Measurements from ENCODE around the gene SLAIN2. TPM values are rescaled to one million over a fixed set of nuclear protein-coding genes. Genes with fewer than 3 reads are reported as not detected.

Gene SLAIN2
- total RNA-seq, 1 experiment from 2014 or later = 35.8 TPM

DNA sequence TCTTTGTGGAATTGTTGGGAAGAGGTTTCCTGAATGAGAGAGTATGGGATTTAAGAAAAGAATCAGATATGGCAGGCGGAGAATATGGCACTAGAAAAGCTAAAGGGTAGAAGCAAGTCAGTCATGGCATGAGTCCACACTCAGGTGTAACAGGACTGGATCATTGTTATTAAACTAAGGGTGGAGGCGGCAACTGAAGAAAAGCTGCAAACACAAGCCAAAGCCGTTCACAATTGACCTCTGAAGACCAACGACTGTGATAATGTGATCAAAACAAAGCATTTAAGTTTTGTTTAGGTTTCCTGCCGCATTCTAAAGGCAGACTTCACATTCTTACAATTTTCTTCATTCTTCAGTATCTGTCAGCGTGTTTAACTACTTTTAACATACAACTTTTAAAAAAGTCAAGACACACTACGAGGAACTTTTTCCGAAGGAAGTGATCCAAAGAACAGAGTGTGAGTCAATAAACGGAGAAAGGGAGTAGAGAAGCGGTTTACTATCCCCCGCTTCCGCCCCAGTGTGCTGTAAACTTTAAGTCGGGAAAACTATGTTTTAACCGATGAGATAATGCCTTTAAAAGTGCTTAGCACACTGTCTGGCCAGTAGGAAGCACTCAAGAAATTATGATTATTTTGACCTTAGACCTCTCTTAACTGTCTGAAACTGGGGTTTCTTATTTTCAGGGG lies 909 bp upstream of the SLAIN2 start:
- DNase-seq (ENCODE audit: low spot score) (no peak), ATAC-seq (no peak)
- POLR2A ChIA-PET = interaction anchor here (0.6 to 1.2 kb wide), 2 partner anchors 16 to 21 kb away, joined by 3 to 4 read pairs; no protein-coding TSS in a partner anchor

GRCh38 chr4:48341776-48342605 lies 662 bp downstream of the SLAIN2 start:
- ChIA-PET CTCF (interaction anchor here (0.6 to 1.5 kb wide), 9 partner anchors 9 to 457 kb away, joined by 3 to 4 read pairs (median 3); no protein-coding TSS in a partner anchor), POLR2A (interaction anchor here (0.6 to 1.4 kb wide), 7 partner anchors 15 to 258 kb away, joined by 3 to 5 read pairs (median 3); partner anchors contain the start of gene ZAR1)
- H3K36me3 Mint-ChIP-seq = no peaks in the 10 kb centered on the region
- TF ChIP-seq ZNF121 (CRISPR knock-in tag; IDR thresholded peaks at IDR 0.05) = peak; percentile 96
- no peak for TF ChIP-seq ETV6 (CRISPR knock-in tag; IDR thresholded peaks at IDR 0.05)
- TF ChIP-seq, protein P1, sequence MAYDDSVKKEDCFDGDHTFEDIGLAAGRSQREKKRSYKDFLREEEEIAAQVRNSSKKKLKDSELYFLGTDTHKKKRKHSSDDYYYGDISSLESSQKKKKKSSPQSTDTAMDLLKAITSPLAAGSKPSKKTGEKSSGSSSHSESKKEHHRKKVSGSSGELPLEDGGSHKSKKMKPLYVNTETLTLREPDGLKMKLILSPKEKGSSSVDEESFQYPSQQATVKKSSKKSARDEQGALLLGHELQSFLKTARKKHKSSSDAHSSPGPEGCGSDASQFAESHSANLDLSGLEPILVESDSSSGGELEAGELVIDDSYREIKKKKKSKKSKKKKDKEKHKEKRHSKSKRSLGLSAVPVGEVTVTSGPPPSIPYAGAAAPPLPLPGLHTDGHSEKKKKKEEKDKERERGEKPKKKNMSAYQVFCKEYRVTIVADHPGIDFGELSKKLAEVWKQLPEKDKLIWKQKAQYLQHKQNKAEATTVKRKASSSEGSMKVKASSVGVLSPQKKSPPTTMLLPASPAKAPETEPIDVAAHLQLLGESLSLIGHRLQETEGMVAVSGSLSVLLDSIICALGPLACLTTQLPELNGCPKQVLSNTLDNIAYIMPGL (CRISPR knock-in tag; IDR thresholded peaks at IDR 0.05) = peak; percentile 83
- TF ChIP-seq ZNF671 (CRISPR knock-in tag; IDR thresholded peaks at IDR 0.05) = no peak
- peak; percentile 59; the same call in 1 of the 2 replicates for TF ChIP-seq E2F4 (CRISPR knock-in tag; IDR thresholded peaks at IDR 0.05; ENCODE audit: borderline replicate concordance, low read depth)
- 0 out of 2 replicates have a peak, but pooled peaks have one; percentile 19 for TF ChIP-seq TP53 (CRISPR knock-in tag; IDR thresholded peaks at IDR 0.05)
- TF ChIP-seq FOXP1 (CRISPR knock-in tag; IDR thresholded peaks at IDR 0.05; ENCODE audit: borderline replicate concordance) = no peak
- 0 out of 2 replicates have a peak, but pooled peaks have one; percentile 59 for TF ChIP-seq E2F5 (CRISPR knock-in tag; IDR thresholded peaks at IDR 0.05)
- peak; percentile 2; the same call in 1 of the 2 replicates for TF ChIP-seq USF1 (CRISPR knock-in tag; IDR thresholded peaks at IDR 0.05)
- TF ChIP-seq FOXP4 (CRISPR knock-in tag; IDR thresholded peaks at IDR 0.05) = peak; percentile 52
- TF ChIP-seq JUN (CRISPR knock-in tag; IDR thresholded peaks at IDR 0.05) = 0 out of 2 replicates have a peak, but pooled peaks have one; percentile 7
- no peak for TF ChIP-seq ZNF281 (CRISPR knock-in tag; IDR thresholded peaks at IDR 0.05)
- DNase-seq (ENCODE audit: low spot score) = peak; percentile 72
- ATAC-seq = peak; percentile 13
- H3K27ac Mint-ChIP-seq = peak overlapping the region; percentile 90
- H3K27me3 Mint-ChIP-seq (ENCODE audit: low read depth) = no peaks in the 10 kb centered on the region
- H3K4me1 Mint-ChIP-seq = peaks cover 54% of the 10 kb centered on the region
- H3K4me3 Mint-ChIP-seq = peak overlapping the region; percentile 96
- H3K9me3 Mint-ChIP-seq = no peaks in the 10 kb centered on the region

More for the DNA sequence above, 909 bp upstream of the SLAIN2 start:
- H3K4me3 Mint-ChIP-seq = peak overlapping the region; percentile 88
- CTCF ChIA-PET = interaction anchor here (0.6 kb wide), 2 partner anchors 12 to 323 kb away, joined by 3 to 7 read pairs; no protein-coding TSS in a partner anchor
- no peaks in the 10 kb centered on the region for H3K36me3 Mint-ChIP-seq
- H3K9me3 Mint-ChIP-seq = no peaks in the 10 kb centered on the region
- TF ChIP-seq, protein P2, sequence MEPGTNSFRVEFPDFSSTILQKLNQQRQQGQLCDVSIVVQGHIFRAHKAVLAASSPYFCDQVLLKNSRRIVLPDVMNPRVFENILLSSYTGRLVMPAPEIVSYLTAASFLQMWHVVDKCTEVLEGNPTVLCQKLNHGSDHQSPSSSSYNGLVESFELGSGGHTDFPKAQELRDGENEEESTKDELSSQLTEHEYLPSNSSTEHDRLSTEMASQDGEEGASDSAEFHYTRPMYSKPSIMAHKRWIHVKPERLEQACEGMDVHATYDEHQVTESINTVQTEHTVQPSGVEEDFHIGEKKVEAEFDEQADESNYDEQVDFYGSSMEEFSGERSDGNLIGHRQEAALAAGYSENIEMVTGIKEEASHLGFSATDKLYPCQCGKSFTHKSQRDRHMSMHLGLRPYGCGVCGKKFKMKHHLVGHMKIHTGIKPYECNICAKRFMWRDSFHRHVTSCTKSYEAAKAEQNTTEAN (CRISPR knock-in tag; IDR thresholded peaks at IDR 0.05) = no peak
- TF ChIP-seq NR1H2 (CRISPR knock-in tag; IDR thresholded peaks at IDR 0.05) = no peak
- peak overlapping the region; percentile 88 for H3K27ac Mint-ChIP-seq
- peaks cover 43% of the 10 kb centered on the region for H3K4me1 Mint-ChIP-seq
- H3K27me3 Mint-ChIP-seq (ENCODE audit: low read depth) = no peaks in the 10 kb centered on the region
